HG03025 (cell line): ENCODE data around the gene FAM9A.
"Not testable (repeated sequence)": the region's sequence is repeated elsewhere in the genome, so short reads cannot be mapped to it uniquely, and the experiment has no call there.

Experiments
- ATAC-seq: cut with Tn5 transposase; IDR thresholded peaks from one replicate; pipeline ENCODE4 v1.9.1; 2021; ENCODE audit warnings: mild to moderate bottlenecking, moderate library complexity; ENCODE audit not compliant: unreplicated experiment, low FRiP score

The FAM9A gene

DNA sequence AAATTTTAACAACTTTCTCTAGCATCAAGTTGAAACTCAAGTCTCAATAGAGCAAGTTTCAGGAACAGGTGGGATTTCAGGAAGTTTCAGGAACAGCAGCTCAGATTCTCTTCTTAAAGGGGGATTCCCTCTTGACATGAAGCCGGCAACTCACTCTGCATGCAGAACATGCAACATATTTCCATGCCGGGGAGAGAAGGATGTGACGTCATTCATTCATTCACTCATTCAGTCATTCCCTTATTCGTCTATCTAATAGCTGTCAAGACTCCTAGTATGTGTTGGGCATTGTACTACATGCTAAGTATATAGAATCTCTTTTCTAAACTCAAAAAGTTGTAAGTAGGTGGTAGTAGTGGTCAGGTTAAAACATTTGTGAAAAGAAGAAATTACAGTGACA, 4.8 kb upstream of the FAM9A start:
- no peak for ATAC-seq

DNA sequence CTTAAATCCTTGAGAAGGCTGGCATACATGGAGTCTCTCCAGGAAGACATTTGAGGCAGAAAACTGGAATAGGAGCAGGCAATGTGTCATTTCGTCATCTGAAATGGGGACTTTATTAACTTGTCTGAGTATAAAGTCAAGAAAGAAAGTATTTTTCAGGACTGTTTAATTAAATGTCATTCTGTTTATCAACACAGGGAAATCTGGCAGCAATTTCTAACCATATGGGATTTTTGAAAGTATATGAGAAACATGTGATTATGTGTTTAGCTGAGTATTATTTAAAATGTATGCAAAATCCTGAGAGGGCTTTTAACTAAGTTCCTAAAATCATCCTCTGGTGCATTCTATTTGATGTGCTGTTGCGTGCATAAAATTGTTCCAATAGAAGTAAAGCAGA, 3.9 kb upstream of the FAM9A start:
- no peak for ATAC-seq

DNA sequence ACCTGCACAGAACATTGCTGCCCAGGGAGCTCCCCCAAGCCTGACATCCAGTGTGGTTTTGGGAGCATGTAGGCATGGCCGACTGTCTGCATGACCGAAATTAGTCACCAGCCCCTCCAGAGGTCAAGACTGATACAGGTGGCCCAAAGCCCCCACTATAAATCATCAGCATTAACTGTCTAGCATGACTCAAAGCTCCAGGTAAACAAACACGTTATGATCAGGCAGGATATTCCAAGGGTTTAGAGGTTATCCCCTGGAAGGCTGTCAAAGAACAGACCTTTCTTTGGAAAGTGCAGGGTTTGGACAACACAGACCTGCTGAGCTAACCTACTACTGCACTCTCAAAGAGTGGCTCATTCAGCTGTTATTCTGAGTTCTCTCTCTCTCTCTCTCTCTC, 2.1 kb upstream of the FAM9A start:
- no peak for ATAC-seq

DNA sequence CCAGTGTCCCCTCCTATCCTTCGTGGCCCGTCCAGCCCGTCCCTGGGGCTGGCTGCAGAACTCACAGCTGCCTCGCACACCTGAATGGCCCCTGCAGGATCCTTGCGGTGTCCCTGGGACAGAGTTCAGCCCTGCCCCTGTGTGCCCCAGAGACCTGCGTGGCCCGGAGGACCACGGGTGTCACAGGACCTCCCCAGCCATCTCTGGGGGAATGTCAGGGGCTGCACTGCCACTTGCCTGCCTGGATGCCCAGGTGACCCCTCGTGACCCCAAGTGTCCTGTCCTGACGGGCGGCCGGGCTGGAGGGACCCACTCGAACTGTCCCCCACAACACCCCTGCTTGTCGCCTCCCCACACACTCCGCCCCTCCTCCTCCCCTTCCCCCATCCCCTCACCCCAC, 832 bp downstream of the FAM9A start:
- not testable (repeated sequence) for ATAC-seq

DNA sequence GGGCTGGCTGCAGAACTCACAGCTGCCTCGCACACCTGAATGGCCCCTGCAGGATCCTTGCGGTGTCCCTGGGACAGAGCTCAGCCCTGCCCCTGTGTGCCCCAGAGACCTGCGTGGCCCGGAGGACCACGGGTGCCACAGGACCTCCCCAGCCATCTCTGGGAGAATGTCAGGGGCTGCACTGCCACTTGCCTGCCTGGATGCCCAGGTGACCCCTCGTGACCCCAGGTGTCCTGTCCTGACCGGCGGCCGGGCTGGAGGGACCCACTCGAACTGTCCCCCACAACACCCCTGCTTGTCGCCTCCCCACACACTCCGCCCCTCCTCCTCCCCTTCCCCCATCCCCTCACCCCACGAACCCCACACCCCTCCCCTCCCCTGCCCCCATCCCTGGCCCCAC, 1.9 kb downstream of the FAM9A start:
- not testable (repeated sequence) for ATAC-seq

DNA sequence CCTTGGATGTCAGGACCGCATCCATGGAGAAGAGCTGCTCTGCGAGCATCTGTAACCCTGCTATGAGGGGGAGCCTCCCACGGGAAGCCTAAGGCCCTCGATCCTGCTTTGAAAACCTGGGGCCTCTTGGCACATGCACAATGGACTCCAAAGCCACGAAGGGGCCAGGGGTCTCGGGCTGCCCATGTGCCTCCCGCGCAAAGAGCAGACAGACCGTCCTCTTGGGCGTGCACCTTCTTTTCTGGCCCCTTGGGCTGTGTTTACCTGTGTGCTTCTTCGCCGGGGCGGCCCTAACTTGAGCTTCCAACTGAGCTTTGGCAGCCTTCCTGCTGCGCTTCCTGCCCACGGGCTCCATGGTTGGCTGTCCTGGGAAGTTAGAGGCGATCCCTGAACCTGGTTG, 2.5 kb downstream of the FAM9A start:
- ATAC-seq, result not testable (repeated sequence)

DNA sequence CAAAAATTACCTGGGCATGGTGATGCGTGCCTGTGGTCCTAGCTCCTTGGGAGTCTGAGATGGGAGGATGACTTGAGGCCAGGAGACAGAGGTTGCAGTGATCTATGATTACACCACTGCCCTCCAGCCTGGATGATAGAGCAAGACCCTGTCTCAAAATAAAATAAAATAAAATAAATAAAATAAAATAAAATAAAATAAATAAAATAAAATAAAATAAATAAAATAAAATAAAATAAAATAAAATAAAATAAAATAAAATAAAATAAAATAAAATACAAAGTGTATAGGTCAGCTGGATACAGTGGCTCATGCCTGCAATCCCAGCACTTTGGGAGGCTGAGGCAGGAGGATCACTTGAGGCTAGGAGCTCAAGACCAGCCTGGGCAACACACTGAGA, 14.1 kb downstream of the FAM9A start:
- ATAC-seq, result not testable (repeated sequence)

DNA sequence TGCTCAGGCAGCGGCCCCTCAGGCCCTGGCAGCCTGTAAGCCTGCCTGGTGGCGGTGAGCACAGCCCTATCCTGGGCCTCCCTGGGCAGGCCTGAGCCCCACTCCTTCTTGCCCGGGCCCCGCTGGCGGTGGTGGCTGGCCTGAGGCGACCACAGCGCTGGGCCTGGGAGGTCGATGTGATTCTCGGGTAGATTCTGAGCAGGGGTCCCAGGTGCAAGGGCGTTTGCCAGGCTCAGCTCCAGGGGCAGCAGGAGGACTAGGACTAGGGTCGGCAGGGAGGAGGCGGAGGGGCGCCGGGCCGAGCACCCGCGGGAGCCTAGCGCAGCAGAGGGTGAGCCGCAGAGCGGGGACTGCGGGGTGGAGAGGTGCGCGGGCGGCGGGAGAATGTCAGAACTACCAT, 17.0 kb downstream of the FAM9A start:
- no peak for ATAC-seq

DNA sequence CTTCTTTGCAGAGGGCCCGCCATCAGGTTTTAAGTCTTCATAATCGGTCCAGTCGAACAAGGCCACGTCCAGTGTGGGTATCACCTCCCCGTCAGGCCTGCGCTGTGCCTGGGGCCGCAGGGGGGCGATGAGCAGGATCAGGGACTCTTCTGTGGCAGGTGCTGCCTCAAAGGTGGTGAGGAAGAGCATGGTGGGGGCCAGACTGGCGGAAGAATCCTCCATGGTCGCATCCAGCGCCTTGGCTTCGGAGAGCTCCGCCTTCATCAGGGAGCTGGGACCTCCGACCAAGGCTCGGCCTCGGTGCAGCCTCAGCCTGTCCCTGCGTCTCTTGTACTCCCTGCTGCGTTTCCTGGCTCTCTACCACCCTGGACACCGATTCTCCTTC, 17.5 kb downstream of the FAM9A start:
- ATAC-seq, result no peak

DNA sequence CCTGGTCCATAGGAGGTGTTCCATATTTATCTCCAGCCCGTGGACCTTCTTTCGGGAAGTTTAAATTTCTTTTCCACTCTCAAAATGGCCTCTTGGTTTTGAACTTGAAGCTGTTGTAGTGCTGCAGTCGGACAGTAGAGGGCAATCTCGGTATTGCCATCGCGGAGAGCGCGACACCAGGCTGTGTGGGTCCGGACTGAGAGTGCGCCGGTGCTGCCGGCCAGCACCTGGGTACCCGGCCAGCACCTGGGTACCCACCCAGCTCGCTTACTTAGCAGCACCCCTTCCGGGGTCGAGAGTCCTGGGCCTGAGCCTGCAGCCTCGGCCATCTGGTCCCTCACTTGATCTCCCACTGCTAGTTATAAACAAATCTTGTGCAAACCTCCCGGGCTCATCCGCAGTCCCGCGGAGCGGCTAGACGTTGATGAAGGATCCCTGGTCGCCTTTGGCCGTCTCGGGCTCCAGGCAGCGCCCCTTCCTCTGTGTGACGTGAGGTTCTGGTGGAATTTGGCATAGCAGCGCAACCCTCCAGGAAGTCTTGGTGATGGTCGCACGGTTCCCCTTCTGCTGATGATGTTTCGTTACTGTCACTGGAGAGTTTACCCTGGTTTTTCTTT, 18.0 kb downstream of the FAM9A start:
- no peak for ATAC-seq

DNA sequence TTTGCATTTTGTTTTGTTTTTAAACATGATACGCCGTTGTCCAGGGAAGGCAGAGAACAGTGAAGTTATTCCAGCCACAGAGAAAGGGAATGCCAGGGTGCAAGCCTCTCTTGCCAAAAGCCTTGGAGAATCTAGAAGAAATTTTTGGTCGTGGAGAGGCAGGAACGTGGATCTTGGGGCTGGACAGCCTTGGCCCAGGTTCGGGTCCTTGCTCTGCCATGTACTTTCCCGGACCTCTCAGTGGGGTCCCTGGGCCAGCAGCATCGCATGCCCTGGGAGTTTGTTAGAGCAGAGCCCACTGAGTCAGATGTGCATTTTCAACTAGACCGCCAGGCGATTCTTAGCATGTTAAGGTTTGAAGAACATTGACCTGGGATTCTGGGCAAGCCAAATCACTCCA, 18.6 kb downstream of the FAM9A start:
- no peak for ATAC-seq

DNA sequence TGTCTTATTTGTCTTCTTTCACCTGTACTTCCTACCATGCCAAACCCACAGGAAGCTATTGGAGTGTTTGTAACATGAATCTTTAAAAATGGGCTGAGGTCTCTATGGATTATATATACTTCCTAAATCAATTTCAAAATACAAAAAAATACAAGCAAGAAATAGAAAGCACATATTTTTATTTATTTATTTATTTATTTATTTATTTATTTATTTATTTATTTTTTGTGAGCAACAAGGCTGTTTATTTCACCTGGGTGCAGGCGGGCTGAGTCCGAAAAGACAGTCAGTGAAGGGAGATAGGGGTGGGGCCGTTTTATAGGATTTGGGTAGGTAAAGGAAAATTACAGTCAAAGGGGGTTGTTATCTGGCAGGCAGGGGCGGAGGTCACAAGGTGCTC, 19.3 kb downstream of the FAM9A start:
- not testable (repeated sequence) for ATAC-seq

DNA sequence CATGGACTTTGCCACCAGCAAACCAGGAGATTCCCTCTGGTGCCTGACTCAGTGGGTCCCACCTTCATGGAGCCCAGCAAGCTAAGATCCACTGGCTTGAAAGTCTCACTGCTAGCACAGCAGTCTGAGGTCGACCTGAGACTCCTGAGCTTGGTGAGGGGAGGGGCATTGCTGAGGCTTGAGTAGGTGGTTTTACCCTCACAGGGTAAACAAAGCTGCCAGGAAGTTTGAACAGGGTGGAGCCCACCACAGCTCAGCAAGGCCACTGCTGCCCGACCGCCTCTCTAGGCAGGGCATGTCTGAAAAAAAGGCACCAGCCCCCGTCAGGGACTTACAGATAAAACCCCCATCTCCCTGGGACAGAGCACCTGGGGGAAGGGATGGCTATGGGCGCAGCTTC, 28.1 kb downstream of the FAM9A start:
- no peak for ATAC-seq

DNA sequence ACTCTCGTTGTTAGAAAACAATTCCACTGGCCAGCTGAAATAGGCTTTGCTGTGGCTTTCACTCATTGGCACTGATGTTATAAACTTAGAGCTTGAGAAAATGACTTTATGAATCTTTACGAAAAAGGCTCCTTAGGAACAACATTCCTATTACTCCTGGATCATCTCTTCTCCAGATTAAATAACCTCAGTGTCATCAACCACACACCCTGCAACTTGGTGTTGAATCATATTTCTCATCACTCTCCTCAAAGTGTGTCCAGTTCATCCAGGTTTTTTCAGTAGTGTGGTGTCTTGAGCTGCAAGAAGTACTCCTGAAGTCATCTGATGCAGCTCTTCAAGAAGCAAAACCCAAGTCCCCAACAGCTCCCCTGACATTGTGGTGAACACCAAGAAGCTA, 41.2 kb downstream of the FAM9A start:
- no peak for ATAC-seq

DNA sequence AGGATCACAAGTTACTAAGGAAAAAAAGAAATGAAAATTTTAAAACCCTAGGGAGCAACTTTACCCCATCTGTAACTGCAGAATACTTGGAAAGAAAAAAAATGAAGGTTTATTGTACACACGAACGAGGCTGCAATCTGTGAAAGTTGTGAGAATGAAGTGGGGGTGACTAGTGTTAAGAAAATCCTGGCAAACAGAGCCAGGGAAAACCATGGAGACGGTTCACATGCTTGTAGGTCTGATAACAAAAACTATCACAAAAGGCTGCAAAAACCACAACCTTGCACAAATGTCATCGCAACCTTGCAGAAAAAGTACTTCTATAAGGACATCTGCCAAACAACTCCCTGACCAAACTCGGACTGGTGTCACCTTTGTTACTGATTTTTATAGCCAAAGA, 42.5 kb downstream of the FAM9A start:
- ATAC-seq, result not testable (repeated sequence)

DNA sequence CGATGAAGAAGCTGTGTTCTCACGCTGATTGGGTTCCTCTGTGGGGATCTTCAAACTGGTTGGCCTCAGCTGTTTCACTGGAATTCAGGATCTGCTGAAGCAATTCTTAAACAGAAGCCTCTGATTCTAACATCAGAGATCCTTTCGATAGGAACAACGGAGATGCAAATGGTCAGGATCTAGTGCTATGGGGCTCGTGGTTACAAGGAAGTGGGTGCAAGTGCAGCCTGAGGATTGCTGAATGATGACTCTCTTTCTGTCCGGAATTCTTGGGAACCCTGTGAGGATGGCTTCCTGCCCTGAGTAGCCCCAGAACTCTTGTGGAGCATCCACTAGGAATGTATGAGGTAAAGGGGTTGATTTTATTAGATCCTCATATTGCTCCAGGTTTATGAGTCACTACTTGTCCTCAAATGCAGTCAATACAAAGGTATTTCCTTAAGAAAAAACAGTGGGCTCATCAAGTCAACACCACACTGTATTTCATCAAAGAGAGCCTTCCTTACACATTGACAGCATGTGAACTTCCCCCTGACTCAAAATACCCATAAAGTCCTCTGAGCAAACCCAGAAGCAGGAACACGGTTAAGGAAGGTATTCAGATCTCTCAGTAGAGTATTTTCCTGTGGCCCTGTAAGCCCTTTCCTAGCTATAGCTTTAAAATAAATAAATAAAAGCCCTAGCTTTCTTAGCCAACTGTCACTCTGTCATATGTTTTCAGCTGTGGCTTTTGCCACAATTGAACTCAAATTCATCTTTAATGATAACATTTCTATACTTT, 43.4 kb downstream of the FAM9A start:
- not testable (repeated sequence) for ATAC-seq

DNA sequence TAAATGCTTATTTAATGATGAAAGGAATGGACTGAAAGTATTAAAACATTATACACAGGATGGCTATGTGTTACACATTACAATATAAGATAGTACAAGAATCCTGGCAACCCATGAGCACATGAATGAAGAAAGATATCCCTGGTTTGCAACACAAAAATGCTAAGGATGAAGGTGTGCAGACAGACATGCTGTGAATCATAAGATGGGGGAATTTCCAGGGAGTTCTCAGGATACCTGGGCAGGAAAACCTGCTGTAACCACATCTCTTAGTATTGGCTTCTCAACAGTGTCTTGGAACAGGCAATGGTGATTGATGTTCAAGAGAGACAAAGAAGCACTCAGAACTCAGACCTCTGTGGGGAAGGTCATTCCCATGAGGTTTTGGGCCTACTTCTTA, 45.4 kb downstream of the FAM9A start:
- ATAC-seq, result no peak

DNA sequence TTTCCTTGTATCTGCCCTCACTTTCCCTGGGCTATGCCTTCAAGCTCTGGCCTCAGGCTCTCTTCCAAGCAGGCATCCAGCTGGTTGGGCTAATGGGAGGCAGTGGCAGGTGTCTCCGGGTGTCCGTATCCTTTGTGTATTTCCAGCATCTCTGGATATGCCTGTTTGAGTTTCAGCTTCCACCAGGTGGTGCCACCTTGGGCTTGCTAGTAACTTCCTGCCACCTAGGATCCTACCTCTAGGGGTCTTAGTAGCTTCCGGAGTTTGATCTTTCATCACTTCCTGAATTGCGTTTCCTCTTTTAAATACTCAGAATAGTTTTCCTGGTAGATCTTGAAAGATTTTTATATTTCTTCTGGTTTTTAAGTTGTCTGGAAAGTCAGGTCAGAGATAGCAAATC, 46.1 kb downstream of the FAM9A start:
- ATAC-seq, result no peak

DNA sequence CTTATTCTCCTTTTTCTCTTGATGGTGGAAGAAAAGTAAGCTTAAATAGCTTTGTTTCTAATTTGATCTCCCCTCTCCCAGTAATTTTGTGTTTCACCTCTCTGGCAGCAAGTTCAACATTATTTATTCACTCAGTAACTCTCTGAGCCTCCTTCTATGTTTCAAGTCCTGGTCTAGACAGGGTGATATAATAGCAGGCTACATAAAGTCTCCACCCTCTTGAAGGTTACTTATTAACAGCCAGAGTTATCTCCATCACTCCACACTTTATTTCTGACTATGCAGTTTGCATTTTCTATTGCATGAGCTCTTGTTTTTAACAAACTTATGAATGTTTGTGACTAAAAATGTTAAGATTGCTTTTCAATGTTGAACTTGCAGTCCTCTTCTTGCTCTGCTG, 51.5 kb downstream of the FAM9A start:
- no peak for ATAC-seq

DNA sequence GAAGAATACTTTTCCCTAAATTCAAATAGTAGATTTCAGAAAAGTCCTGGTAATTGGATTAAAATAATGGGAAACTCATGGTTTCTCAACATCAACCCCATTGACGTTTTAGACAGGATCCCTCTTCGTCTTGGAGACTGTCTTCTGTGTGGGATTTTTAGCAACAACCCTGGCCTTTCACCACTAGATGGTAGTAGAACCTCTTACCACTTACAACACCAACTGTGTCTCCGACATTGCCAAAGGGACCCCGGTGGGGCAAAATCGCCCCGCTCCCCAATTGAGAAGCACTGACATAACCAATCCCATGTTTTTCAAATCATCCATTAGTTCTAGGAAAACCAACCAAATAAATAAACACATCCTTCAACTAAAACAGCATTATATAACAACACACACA, 52.3 kb downstream of the FAM9A start:
- peak; percentile 82 for ATAC-seq

DNA sequence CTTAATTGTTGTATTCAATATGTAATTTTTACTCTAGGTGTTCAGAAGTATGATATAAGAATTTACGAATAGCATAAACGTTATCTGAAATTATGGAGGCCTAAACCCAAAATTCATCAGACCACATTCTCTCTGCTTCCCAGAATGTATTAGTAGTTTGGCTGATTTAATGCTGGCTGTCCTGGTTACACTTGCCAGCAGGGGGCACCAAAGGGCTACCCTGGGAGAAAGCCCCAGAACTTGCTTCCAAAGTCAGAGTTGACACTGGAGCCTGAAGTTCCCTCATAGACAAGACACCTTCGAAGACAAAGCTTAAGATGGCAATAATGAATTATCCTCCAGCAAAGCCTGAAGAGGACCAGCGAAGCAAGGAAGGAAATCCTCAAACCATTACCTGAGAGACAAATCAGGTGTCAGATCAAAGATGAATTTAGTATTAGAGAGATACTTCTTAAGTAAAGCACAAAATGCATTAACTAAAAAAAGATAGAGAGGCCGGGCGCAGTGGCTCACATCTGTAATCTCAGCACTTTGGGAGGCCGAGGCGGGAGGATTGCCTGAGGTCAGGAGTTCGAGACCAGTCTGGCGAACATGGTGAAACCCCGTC, 58.0 kb downstream of the FAM9A start:
- no peak for ATAC-seq

DNA sequence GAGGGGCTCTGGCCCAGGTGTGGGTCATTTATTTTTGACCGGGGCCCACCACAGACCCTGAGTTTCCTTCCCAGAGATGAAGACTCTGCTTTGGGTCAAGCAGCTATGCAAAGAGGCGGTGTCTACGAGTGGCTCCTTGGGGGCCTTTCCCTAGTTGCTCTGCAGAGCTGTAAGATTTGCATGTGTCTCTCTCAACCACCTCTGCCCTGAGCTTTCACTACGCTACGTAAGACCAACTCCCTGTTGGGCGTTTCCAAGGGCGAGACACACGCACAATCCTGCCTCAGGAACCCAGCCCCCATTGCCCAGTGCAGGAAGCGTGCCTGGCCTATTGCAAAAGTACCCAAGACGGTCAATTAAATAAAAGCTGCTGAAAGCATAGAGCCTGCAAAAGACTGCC, 59.2 kb downstream of the FAM9A start:
- ATAC-seq, result no peak
